IMR-90 (cell line): ENCODE data around the gene RAD51B. TPM values are rescaled to one million over a fixed set of nuclear protein-coding genes. Genes with fewer than 3 reads are reported as not detected.

Experiments used
- ATAC-seq: fragments of 200-7000 bp; cut with Tn5 transposase; 2 replicates; pipeline ENCODE4 v1.9.1; 2020; ENCODE audit warnings: low read depth, mild to moderate bottlenecking, moderate library complexity
- BruUV-seq: library from RNA; stranded (reverse); fragments of 400-500 nt; replicated peaks from 2 replicates; lab custom pipeline; 2021; lab: Mats Ljungman, UMichigan
- CTCF ChIA-PET: fragments of 300-600 bp; formaldehyde crosslinking; extraction: SDS; loops from one replicate; lab custom pipeline; 2021; ENCODE audit warnings: antibody characterized with exemption; lab: Yijun Ruan, JAX
- POLR2A ChIA-PET: fragments of 300-600 bp; sonication (Branson Sonifier 250); formaldehyde crosslinking; loops from one replicate; lab custom pipeline; 2022; ENCODE audit warnings: antibody characterized with exemption; ENCODE audit not compliant: unreplicated experiment; lab: Charles Lee
- DNase-seq: peaks from one replicate; pipeline ENCODE4 v3.0.0; 2013
- H2AFZ ChIP-seq: replicated peaks from 2 replicates; pipeline ENCODE3; 2013; ENCODE audit warnings: low read length, mild to moderate bottlenecking; ENCODE audit not compliant: poor library complexity
- H2AK5ac ChIP-seq: 2 replicates; pipeline ENCODE4 v1.6.1; 2013; ENCODE audit warnings: low read depth, low read length, inconsistent platforms
- H2AK9ac ChIP-seq: replicated peaks from 2 replicates; pipeline ENCODE3; 2013; ENCODE audit warnings: mild to moderate bottlenecking, low read depth, low read length, moderate library complexity; ENCODE audit not compliant: poor library complexity
- H2BK120ac ChIP-seq: 2 replicates; pipeline ENCODE4 v1.6.1; 2013; ENCODE audit warnings: low read depth, low read length, inconsistent platforms
- H2BK15ac ChIP-seq: 3 replicates; pipeline ENCODE4 v1.6.1; 2013; ENCODE audit warnings: low read depth, low read length, inconsistent platforms
- H2BK20ac ChIP-seq: 2 replicates; pipeline ENCODE4 v1.6.1; 2013; ENCODE audit warnings: low read depth, mild to moderate bottlenecking, inconsistent platforms, low read length, moderate library complexity
- H2BK5ac ChIP-seq: 2 replicates; pipeline ENCODE4 v1.6.1; 2013; ENCODE audit warnings: mild to moderate bottlenecking, low read depth, low read length, inconsistent platforms; ENCODE audit not compliant: poor library complexity, severe bottlenecking
- H3K14ac ChIP-seq: replicated peaks from 2 replicates; pipeline ENCODE4 v1.6.1; 2013; ENCODE audit warnings: low read depth, low read length, inconsistent platforms
- H3K18ac ChIP-seq: 2 replicates; pipeline ENCODE4 v1.6.1; 2013; ENCODE audit warnings: low read depth, low read length, control low read depth
- H3K23ac ChIP-seq: 2 replicates; pipeline ENCODE4 v1.6.1; 2013; ENCODE audit warnings: low read depth, low read length, inconsistent platforms
- H3K27ac ChIP-seq: 2 replicates; pipeline ENCODE4 v1.5.1; 2013; ENCODE audit warnings: mild to moderate bottlenecking, control low read depth, low read length; ENCODE audit not compliant: insufficient read depth
- H3K27me3 ChIP-seq: 2 replicates; pipeline ENCODE4 v1.6.1; 2013; ENCODE audit warnings: low read length; ENCODE audit not compliant: control insufficient read depth, insufficient read depth
- H3K36me3 ChIP-seq: 2 replicates; pipeline ENCODE4 v1.6.1; 2013; ENCODE audit warnings: low read length, mixed read lengths; ENCODE audit not compliant: control insufficient read depth, insufficient read depth
- H3K4ac ChIP-seq: 2 replicates; pipeline ENCODE4 v1.6.1; 2013; ENCODE audit warnings: low read depth, low read length, inconsistent platforms
- H3K4me1 ChIP-seq: 2 replicates; pipeline ENCODE4 v1.6.1; 2013; ENCODE audit warnings: low read length, mixed read lengths; ENCODE audit not compliant: control insufficient read depth, insufficient read depth
- H3K4me2 ChIP-seq: 2 replicates; pipeline ENCODE4 v1.6.1; 2013; ENCODE audit warnings: low read depth, mild to moderate bottlenecking, control low read depth, low read length, moderate library complexity
- H3K4me3 ChIP-seq: 2 replicates; pipeline ENCODE4 v1.5.1; 2013; ENCODE audit warnings: low read depth, mild to moderate bottlenecking, control low read depth, low read length, moderate library complexity; ENCODE audit not compliant: insufficient read depth
- H3K56ac ChIP-seq: 2 replicates; pipeline ENCODE4 v1.6.1; 2013; ENCODE audit warnings: low read length, inconsistent platforms; ENCODE audit not compliant: insufficient read depth; ENCODE audit errors: extremely low read depth
- H3K79me1 ChIP-seq, 2 experiments: 2 replicates each; pipeline ENCODE4 v1.6.1; 2013; ENCODE audit warnings: low read length in 2 of 2, inconsistent platforms in 1 of 2, low read depth in 1 of 2
- H3K9ac ChIP-seq: 2 replicates; pipeline ENCODE4 v1.6.1; 2013; ENCODE audit warnings: low read depth, low read length, control low read depth
- H3K9me1 ChIP-seq: 2 replicates; pipeline ENCODE4 v1.6.1; 2013; ENCODE audit warnings: low read length, inconsistent platforms; ENCODE audit not compliant: insufficient read depth
- H3K9me3 ChIP-seq: 2 replicates; pipeline ENCODE4 v1.6.1; 2013; ENCODE audit warnings: low read length; ENCODE audit not compliant: control insufficient read depth, insufficient read depth
- H4K20me1 ChIP-seq: 2 replicates; pipeline ENCODE4 v1.6.1; 2013; ENCODE audit warnings: low read length, inconsistent platforms; ENCODE audit not compliant: insufficient read depth
- H4K5ac ChIP-seq: 2 replicates; pipeline ENCODE4 v1.6.1; 2013; ENCODE audit warnings: mild to moderate bottlenecking, low read depth, low read length, control low read depth
- H4K8ac ChIP-seq, 2 experiments: 2 replicates each; pipeline ENCODE4 v1.6.1; 2013; ENCODE audit warnings: low read depth in 2 of 2, low read length in 2 of 2, control low read depth in 1 of 2, inconsistent platforms in 1 of 2
- H4K91ac ChIP-seq: 2 replicates; pipeline ENCODE4 v1.6.1; 2013; ENCODE audit warnings: low read depth, low read length, inconsistent platforms; ENCODE audit not compliant: insufficient read depth
- BHLHE40 ChIP-seq: fragments of 150-350 bp; IDR thresholded peaks from 2 replicates; pipeline ENCODE4 v1.6.1; 2016; ENCODE audit warnings: mild to moderate bottlenecking, low read depth, low read length
- FOS ChIP-seq: fragments of 150-350 bp; IDR thresholded peaks from 2 replicates; pipeline ENCODE4 v1.6.1; 2016; ENCODE audit warnings: low read depth, low read length
- MAFK ChIP-seq: IDR thresholded peaks from 2 replicates; pipeline ENCODE4 v1.6.1; 2012; ENCODE audit warnings: low read depth, low read length, improper control_type of control experiment
- MXI1 ChIP-seq: IDR thresholded peaks from 2 replicates; pipeline ENCODE4 v1.6.1; 2012; ENCODE audit warnings: low read depth, mild to moderate bottlenecking, low read length, moderate library complexity, borderline replicate concordance
- NFE2L2 ChIP-seq: fragments of 150-350 bp; IDR thresholded peaks from 2 replicates; pipeline ENCODE4 v1.6.1; 2016; ENCODE audit warnings: low read depth, mild to moderate bottlenecking, low read length
- POLR2A ChIP-seq: IDR thresholded peaks from 2 replicates; pipeline ENCODE4 v1.6.1; 2012; ENCODE audit warnings: mild to moderate bottlenecking, low read depth, low read length
- RAD21 ChIP-seq: IDR thresholded peaks from 2 replicates; pipeline ENCODE4 v1.6.1; 2012; ENCODE audit warnings: low read length, improper control_type of control experiment
- RCOR1 ChIP-seq: IDR thresholded peaks from 2 replicates; pipeline ENCODE4 v1.6.1; 2012; ENCODE audit warnings: mild to moderate bottlenecking, low read length, improper control_type of control experiment; ENCODE audit not compliant: insufficient replicate concordance
- RFX5 ChIP-seq: IDR thresholded peaks from 2 replicates; pipeline ENCODE4 v1.8.0; 2012; ENCODE audit warnings: low read depth, mild to moderate bottlenecking, low read length, moderate library complexity
- WGBS, 2 experiments: methylation state at CpG; one replicate each; pipeline versions ENCODE4 v1.1.5 to v1.1.7; 2013; ENCODE audit warnings: missing lambda C conversion rate in 2 of 2; ENCODE audit not compliant: insufficient read length in 1 of 2; ENCODE audit errors: extremely low coverage in 2 of 2; 5-methylcytosine and 5-hydroxymethylcytosine counted together
- dilution Hi-C: fragments of 300-500 bp; cut with HindIII; formaldehyde crosslinking; loops from one replicate; pipeline ENCODE4 v1.14.3; 2018; ENCODE audit warnings: low sequenced_read_pairs; ENCODE audit not compliant: unreplicated experiment
- in situ Hi-C: fragments of 300-500 bp; cut with MboI; formaldehyde crosslinking; loops from 3 replicates; pipeline ENCODE4 v1.14.3; 2019; ENCODE audit warnings: low sequenced_read_pairs, inconsistent platforms, mixed read lengths
- intact Hi-C: fragments of 100-400 bp; cut with micrococcal nuclease; formaldehyde crosslinking; loops from 2 replicates; pipeline ENCODE4 v1.10.0; 2022
- polyA plus RNA-seq, 3 experiments: library from polyadenylated mRNA; depleted of rRNA; stranded (reverse); fragments of >200 nt; gene quantifications; 2 replicates each; pipeline ENCODE4 v1.2.3, GENCODE V29; 2012; ENCODE audit warnings: low replicate concordance in 1 of 3
- total RNA-seq: library from RNA; depleted of rRNA; stranded (reverse); fragments of >200 nt; gene quantifications from 2 replicates; pipeline ENCODE4 v1.2.3, GENCODE V29; 2012
- TF ChIP-seq, protein P1 (sequence below): fragments of 150-350 bp; IDR thresholded peaks from 2 replicates; pipeline ENCODE4 v1.6.1; 2017; ENCODE audit warnings: mild to moderate bottlenecking, antibody characterized with exemption, low read length, low read depth

RAD51B gene
- total and polyA plus RNA-seq, 2 of the 4 experiments (the other 2 are of a cell fraction): 5.1 to 18.8 TPM

DNA sequence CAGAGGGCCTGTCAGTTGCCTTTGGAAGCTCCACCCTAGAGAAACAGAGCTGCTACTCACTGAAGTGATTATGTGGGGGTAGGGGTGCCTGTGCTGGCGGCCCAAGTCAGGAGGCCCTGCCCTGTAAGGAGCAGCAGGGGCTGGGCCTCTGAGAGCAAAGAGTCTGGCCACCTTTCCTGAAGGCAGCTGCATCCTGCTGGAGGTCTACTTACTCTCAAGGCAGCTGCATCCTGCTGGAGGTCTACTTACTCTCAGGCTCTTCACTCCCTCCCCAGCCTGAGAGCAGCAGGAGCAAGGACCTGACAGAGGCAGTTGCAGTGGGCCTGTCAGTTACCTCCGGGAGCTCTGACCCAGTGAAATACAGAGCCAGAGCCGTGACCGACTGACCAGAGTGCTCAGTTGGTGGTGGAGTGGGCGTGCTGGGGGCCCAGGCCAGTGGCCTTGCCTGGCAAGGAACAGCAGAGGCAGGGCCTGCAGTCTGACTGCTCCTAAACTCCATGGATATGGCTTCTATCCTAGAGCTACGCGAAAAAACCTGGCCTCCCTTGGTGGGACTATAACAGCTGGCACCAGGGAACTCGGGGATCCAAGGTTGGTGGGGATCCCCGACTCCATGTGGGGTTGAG is 32.3 kb downstream of the RAD51B start:
- Histone ChIP-seq H2BK15ac (no peak overlapping the region), H3K4me2 (no peak overlapping the region), H3K23ac (no peak overlapping the region), H2AK9ac (no peak overlapping the region), H3K36me3 (no peaks in the 10 kb centered on the region), H4K91ac (no peak overlapping the region), H3K9me3 (no peaks in the 10 kb centered on the region), H3K4me3 (no peak overlapping the region), H3K27me3 (no peaks in the 10 kb centered on the region), H3K14ac (no peak overlapping the region), H2AFZ (peak overlapping the region; percentile 15), H3K56ac (no peak overlapping the region), H4K5ac (no peak overlapping the region), H4K20me1 (no peaks in the 10 kb centered on the region; the same call in 1 of the 2 replicates), H3K18ac (no peak overlapping the region), H2BK20ac (no peak overlapping the region), H3K9ac (no peak overlapping the region), H3K4ac (no peak overlapping the region), H2BK120ac (no peak overlapping the region), H3K79me1 (peaks cover 0 to 5% of the 10 kb centered on the region in 2 experiments; a peak in 1 of 4 replicates), H3K4me1 (no peaks in the 10 kb centered on the region), H3K9me1 (no peaks in the 10 kb centered on the region), H4K8ac (no peak overlapping the region), H2AK5ac (no peak overlapping the region), H2BK5ac (no peak overlapping the region), H3K27ac (no peak overlapping the region)
- no TSS peak for BruUV-seq
- no peak for TF ChIP-seq MAFK
- TF ChIP-seq RCOR1: no peak
- TF ChIP-seq POLR2A: no peak
- TF ChIP-seq BHLHE40: no peak
- no peak for TF ChIP-seq MXI1
- no peak for TF ChIP-seq NFE2L2
- TF ChIP-seq RFX5: no peak
- TF ChIP-seq, protein P1, sequence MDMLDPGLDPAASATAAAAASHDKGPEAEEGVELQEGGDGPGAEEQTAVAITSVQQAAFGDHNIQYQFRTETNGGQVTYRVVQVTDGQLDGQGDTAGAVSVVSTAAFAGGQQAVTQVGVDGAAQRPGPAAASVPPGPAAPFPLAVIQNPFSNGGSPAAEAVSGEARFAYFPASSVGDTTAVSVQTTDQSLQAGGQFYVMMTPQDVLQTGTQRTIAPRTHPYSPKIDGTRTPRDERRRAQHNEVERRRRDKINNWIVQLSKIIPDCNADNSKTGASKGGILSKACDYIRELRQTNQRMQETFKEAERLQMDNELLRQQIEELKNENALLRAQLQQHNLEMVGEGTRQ: no peak
- TF ChIP-seq FOS: no peak
- no peak for TF ChIP-seq RAD21
- ChIA-PET POLR2A (no interaction called here), CTCF (interaction anchor here (1.1 kb wide), 1 partner anchor 14 kb away, joined by 3 read pairs; no protein-coding TSS in a partner anchor)
- no CpG with 5 or more reads among the region's 9 CpGs for WGBS, 2 experiments
- ATAC-seq (no peak), DNase-seq (no peak)
- in situ Hi-C loops: no loop called here
- intact Hi-C loops: no loop called here
- dilution Hi-C loops: no loop called here
